ENCODE data around the gene UMODL1.

Gene UMODL1

DNA sequence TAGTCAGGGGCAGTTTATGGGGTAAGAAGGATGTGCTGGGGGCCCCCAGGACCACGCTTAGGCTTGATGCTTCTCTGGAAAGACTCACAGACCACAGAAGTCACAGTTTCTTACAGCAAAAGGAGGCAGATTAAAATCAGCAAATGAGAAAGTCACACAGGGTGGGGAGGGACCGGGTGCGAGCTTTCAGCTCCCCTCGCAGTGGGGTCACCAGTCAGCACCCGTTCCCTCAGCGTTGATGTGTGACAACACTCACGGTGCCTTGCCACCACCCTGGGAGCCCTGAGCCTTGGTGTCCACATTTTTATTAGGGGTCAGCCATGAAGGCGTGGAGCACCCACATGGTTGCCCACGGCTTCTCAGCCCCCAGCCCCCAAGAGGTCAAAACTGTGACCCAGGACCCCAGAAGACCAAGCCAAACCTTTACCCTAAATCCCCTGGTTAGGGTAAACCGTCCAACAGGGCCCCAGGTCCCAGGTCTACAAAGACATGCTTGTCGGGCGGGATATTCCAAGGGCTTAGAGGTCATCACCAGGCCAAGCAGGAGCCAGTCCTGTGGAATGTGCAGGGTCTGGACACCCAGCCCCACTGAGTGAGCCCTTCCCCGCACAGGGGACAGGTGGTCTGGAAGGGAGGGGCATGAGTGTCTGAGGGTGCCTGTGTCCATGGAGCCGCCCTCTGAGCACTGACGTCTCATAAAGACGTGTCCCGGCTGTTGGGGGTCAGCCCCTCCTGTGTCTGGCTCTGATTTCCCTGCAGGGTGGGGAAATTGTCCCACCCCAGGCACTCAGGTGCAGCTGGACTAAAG, 83.3 kb downstream of the UMODL1 start:
- DNase-seq: no peak

GRCh38 chr21:42155045-42155855, 84.1 kb downstream of the UMODL1 start:
- no peak for DNase-seq

- DNase-seq: peak; percentile 63
These were observed 85.8 kb downstream of the UMODL1 start for GRCh38 chr21:42156690-42157605.

DNA sequence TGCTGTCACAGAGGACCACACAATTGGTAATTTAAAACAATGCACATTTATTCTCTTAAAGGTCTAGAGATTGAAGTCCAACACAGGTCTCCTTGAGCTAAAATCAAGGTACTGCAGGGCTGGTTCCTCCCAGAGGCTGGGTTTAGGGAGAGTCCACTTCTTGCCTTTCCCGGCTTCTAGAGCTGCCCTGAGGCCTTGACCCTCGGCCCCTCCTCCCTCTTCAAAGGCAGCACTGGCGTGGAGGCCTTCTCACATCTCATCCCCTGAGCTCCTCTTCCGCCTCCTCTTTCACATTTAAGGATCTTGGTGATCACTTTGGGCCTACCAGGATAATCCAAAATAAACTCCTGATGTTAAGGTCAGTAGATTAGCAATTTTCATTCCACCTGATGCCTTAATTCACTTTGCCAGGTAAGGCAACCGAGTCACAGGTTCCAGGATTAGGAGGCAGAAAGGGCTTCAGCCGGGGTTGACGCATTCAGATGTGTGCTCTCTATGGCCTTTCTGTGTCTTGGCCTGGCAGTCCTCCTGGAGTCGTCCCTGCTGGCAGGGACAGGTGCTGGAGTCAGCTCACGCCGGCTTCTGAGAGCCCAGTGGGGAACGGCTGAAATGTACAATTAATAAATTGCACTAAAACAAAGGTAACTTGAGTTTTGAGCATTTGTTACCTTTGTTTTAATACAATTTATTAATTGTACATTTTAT, 86.6 kb downstream of the UMODL1 start:
- no peak for DNase-seq

DNA sequence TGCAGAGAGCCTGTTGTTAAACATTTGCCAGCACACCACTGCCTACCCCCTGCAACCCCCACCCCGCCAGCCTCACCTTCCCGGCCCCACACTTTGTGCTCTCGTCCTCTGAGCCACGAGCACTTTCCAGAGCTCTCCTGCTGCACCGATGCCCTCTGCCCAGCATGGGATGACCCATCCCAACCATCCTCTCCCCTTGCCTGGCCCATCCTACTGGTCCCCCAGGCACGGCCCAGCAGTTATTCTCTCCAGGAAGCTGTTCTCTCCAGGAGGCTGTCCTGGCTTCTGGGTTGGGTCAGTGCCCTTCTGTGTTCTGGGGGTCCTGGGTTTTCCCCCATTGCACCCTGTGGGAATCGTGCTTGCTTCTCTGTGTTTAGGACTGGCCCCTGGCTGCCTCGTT, 87.7 kb downstream of the UMODL1 start:
- DNase-seq: no peak

- no peak for DNase-seq
These were observed 88.5 kb downstream of the UMODL1 start for GRCh38 chr21:42159560-42160110.

- DNase-seq: no peak
These were observed 89.1 kb downstream of the UMODL1 start for GRCh38 chr21:42160111-42160721.

DNA sequence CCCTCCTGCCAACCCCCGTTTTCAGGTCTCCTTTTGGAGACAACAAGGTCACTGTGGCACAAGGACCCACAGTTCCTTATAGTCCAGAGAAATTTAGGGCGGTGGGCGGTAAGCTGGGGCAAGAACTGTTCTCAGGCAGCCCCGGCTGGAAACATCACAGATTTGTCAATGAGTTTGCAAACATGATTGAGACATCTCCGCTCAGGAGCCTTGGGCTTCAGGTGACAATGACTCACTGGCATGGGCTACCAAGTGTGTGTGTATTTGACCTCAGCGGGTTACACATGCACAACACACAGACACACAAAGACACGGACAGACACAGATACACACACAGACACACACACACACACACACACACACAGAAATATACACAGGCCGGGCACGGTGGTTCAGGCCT, 89.6 kb downstream of the UMODL1 start:
- DNase-seq: no peak

- DNase-seq: no peak
These were observed 90.4 kb downstream of the UMODL1 start for GRCh38 chr21:42161401-42161955.

DNA sequence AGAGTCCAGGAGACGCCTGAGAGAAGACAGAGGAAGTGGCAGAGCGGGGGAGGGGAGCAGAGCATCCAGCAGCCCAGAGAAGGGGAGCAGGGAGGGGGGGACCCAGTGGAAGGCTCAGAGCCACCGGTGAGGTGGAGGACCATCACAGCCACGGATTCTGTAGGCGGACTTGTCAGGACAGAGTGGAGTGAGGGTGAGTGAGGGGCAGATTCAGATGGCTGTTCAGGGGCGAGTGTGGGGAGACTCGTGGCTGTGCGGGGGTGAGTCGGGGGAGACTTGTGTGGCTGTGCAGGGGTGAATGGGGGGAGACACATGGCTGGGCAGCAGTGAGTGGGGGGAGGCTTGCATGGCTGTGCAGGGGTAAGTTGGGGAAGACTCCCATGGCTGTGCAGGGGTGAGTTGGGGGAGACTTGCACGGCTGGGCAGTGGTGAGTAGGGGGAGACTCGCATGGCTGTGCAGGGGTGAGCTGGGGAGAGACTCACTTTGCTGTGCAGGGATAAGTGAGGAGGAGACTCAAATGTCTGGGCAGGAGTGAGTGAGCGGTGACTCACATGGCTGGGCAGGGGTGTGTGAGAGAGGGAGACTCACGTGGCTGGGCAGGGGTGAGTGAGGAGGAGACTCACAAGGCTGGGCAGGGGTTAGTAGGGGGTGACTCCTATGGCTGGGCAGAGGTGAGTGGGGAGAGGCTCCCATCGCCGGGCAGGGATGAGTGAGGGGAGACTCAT, 91.0 kb downstream of the UMODL1 start:
- no peak for DNase-seq

- no peak for DNase-seq
These were observed 91.9 kb downstream of the UMODL1 start for GRCh38 chr21:42162831-42163510.

- DNase-seq: no peak
These were observed 92.4 kb downstream of the UMODL1 start for GRCh38 chr21:42163511-42163863.

DNA sequence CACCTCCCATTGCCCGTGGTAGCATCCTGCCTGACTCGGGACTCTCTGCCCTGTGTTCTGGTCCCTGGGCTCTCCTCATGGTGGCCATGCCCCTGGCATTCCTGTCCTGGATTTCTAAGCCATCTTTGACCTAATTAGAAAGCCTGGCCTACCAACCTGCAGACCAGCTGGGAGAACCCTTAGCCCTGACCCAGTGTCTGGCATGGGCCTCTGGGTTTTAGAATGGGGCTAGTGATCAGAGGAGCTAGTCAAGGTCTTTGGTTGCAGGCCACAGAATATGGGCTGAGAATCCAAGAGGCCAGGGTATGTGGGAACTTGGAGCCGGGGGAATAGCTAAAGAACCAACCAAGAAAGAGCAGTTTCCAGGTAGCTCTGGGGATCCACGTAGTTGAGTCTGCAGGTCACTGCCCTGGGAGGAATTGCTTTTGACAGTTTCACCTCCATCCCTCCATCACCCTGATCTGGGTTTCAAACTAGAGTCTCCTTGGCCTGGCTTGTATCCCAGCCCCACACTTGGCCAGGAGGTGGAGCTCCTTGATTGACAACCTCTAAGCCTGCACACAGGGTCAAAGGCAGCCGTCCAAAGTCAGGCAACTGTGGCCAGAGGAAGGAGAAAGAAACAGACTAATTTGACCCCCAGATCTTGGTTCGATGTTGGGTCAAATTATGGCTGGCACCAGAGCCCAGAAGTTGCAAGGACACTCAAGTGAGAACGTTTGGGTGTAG, 93.1 kb downstream of the UMODL1 start:
- peak; percentile 23 for DNase-seq

- no peak for DNase-seq
These were observed 93.7 kb downstream of the UMODL1 start for GRCh38 chr21:42164818-42165217.

- no peak for DNase-seq
These were observed 94.8 kb downstream of the UMODL1 start for GRCh38 chr21:42165901-42166300.

GRCh38 chr21:42169758-42170157, 98.6 kb downstream of the UMODL1 start:
- no peak for DNase-seq

GRCh38 chr21:42171091-42172053, 100.3 kb downstream of the UMODL1 start:
- peak; percentile 81 for DNase-seq
